HEK293 (cell line): ENCODE measurements around the gene LRRC59.

Experiments
- HOXA7 ChIP-seq: sonication (generic); formaldehyde crosslinking; IDR thresholded peaks from 2 replicates; pipeline ENCODE4 v1.8.1; 2022; ENCODE audit warnings: missing genetic modification reagents, borderline replicate concordance
- OVOL3 ChIP-seq: fragments of 450-650 bp; formaldehyde crosslinking; IDR thresholded peaks from 2 replicates; pipeline ENCODE4 v1.5.1; 2016; ENCODE audit warnings: missing biosample characterization, missing genetic modification characterization
- SETDB1 ChIP-seq: IDR thresholded peaks from one replicate; pipeline ENCODE4 v1.6.1; 2017; ENCODE audit warnings: mild to moderate bottlenecking, low read length, moderate library complexity, mixed read lengths; ENCODE audit not compliant: insufficient read length
- TCF7L2 ChIP-seq: IDR thresholded peaks from 2 replicates; pipeline ENCODE4 v1.6.1; 2011; ENCODE audit warnings: low read depth, mild to moderate bottlenecking, inconsistent platforms, low read length, moderate library complexity, borderline replicate concordance
- ZNF16 ChIP-seq: fragments of 450-650 bp; formaldehyde crosslinking; IDR thresholded peaks from 2 replicates; pipeline ENCODE4 v1.5.1; 2016; ENCODE audit warnings: low read depth, missing biosample characterization, missing genetic modification characterization
- ZNF747 ChIP-seq: fragments of 450-650 bp; formaldehyde crosslinking; IDR thresholded peaks from 2 replicates; pipeline ENCODE4 v1.5.1; 2016; ENCODE audit warnings: missing biosample characterization, missing genetic modification characterization
- ZNF830 ChIP-seq: fragments of 450-650 bp; IDR thresholded peaks from 2 replicates; pipeline ENCODE4 v1.5.0; 2018; ENCODE audit warnings: missing biosample characterization, missing genetic modification characterization, low read depth, mild to moderate bottlenecking, moderate library complexity
- TF ChIP-seq, protein P1 (sequence below): fragments of 450-650 bp; formaldehyde crosslinking; IDR thresholded peaks from 2 replicates; pipeline ENCODE4 v1.5.1; 2016; ENCODE audit warnings: missing biosample characterization, missing genetic modification characterization
- TF ChIP-seq, protein P2 (sequence below): fragments of 450-650 bp; formaldehyde crosslinking; optimal IDR thresholded peaks from 2 replicates; pipeline ENCODE3; 2016; ENCODE audit warnings: missing biosample characterization, mild to moderate bottlenecking, missing genetic modification characterization

DNA sequence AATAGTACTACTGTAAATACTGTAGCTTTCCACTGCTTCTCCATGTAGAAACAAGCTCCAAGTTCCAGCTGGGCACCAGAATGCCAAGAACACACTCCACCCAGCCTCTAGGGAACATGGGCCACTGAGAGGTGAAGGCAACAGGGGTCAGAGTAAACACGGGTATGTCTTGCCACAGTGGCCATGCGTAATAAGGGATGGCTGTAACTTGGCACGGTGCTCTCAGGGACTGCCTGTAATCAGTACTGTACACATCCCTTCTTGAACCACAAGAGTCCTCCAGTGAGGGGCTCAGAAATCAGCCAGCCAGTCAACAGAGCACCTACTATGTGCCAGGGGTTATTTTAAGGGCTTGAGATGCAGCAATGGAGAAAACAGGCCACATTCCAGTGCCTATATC is 10.8 kb downstream of the LRRC59 start:
- TF ChIP-seq, protein P1, sequence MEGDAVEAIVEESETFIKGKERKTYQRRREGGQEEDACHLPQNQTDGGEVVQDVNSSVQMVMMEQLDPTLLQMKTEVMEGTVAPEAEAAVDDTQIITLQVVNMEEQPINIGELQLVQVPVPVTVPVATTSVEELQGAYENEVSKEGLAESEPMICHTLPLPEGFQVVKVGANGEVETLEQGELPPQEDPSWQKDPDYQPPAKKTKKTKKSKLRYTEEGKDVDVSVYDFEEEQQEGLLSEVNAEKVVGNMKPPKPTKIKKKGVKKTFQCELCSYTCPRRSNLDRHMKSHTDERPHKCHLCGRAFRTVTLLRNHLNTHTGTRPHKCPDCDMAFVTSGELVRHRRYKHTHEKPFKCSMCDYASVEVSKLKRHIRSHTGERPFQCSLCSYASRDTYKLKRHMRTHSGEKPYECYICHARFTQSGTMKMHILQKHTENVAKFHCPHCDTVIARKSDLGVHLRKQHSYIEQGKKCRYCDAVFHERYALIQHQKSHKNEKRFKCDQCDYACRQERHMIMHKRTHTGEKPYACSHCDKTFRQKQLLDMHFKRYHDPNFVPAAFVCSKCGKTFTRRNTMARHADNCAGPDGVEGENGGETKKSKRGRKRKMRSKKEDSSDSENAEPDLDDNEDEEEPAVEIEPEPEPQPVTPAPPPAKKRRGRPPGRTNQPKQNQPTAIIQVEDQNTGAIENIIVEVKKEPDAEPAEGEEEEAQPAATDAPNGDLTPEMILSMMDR (tag by site-specific recombination), result no peak
- TF ChIP-seq ZNF830 (no peak), SETDB1 (no peak), HOXA7 (CRISPR knock-in tag) (no peak), TCF7L2 (no peak), ZNF747 (tag by site-specific recombination) (no peak), ZNF16 (no peak), OVOL3 (tag by site-specific recombination) (no peak)
- TF ChIP-seq, protein P2, sequence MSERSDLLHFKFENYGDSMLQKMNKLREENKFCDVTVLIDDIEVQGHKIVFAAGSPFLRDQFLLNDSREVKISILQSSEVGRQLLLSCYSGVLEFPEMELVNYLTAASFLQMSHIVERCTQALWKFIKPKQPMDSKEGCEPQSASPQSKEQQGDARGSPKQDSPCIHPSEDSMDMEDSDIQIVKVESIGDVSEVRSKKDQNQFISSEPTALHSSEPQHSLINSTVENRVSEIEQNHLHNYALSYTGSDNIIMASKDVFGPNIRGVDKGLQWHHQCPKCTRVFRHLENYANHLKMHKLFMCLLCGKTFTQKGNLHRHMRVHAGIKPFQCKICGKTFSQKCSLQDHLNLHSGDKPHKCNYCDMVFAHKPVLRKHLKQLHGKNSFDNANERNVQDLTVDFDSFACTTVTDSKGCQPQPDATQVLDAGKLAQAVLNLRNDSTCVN (tag by site-specific recombination), result no peak
